Subcutaneous adipose tissue (tissue), 4 donors: ENCODE data around the gene STK35. TPM values are rescaled to one million over a fixed set of nuclear protein-coding genes. Genes with fewer than 3 reads are reported as not detected.

Source experiments
- CTCF ChIP-seq: fragments of 450-650 bp; IDR thresholded peaks from one replicate; pipeline ENCODE4 v1.5.1; 2016; ENCODE audit warnings: low read depth, mild to moderate bottlenecking, control low read depth, antibody characterized with exemption, moderate library complexity
- total RNA-seq, 4 donors: library from RNA; depleted of rRNA; stranded (reverse); fragments of >200 nt; gene quantifications; one replicate each; pipeline ENCODE4 v1.1.0, GENCODE V29; 2016

The STK35 gene
- total RNA-seq, 4 donors from 2014 or later: 8.8 to 28.1 (median 11.1) TPM

- no peak for TF ChIP-seq CTCF
Observed at GRCh38 chr20:2093159-2093781, 8.4 kb upstream of the STK35 start.

DNA sequence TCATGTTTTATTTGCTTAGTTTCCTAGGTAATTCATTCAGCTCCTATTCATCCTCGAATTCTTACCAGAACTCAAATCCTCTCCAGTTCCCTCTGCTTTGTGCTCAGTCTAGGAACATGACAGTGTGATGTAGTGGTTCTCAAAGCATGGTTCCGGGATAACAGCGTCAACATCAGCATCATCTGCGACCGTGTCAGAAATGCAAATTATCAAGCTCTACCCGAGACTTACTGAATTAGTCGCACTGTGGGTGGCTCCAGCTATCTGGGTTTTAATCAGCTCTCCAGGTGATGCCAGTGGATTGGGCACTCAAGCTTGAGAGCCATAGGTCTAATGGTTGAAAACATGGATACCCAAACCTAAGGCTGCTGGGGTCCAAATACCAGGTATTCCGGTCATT, 7.7 kb upstream of the STK35 start:
- no peak for TF ChIP-seq CTCF

- TF ChIP-seq CTCF: no peak
Observed at GRCh38 chr20:2101865-2102584, 398 bp downstream of the STK35 start.

DNA sequence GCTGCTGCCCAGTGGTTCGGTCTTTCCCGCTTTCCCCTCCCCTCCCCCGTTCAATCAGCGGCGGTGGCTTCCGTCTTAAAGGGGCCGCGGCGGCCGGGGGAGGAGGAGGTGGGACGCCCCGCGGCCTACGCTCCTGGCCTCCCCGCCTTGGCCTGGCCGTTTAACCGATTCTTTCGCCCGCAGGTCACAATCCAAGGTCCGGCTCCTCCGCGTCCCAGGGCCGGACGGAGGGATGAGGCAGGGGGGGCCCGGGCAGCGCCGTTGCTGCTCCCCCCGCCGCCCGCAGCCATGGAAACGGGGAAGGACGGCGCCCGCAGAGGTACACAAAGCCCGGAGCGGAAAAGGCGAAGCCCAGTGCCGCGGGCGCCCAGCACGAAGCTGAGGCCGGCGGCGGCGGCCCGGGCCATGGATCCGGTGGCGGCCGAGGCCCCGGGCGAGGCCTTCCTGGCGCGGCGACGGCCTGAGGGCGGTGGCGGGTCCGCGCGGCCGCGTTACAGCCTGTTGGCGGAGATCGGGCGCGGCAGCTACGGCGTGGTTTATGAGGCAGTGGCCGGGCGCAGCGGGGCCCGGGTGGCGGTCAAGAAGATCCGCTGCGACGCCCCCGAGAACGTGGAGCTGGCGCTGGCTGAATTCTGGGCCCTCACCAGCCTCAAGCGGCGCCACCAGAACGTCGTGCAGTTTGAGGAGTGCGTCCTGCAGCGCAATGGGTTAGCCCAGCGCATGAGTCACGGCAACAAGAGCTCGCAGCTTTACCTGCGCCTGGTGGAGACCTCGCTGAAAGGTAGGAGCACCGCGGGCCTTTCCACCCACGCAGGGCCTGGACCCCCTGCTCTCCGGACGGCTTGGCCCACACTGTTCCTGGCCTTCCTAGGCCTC, 1.2 kb downstream of the STK35 start:
- TF ChIP-seq CTCF: no peak

DNA sequence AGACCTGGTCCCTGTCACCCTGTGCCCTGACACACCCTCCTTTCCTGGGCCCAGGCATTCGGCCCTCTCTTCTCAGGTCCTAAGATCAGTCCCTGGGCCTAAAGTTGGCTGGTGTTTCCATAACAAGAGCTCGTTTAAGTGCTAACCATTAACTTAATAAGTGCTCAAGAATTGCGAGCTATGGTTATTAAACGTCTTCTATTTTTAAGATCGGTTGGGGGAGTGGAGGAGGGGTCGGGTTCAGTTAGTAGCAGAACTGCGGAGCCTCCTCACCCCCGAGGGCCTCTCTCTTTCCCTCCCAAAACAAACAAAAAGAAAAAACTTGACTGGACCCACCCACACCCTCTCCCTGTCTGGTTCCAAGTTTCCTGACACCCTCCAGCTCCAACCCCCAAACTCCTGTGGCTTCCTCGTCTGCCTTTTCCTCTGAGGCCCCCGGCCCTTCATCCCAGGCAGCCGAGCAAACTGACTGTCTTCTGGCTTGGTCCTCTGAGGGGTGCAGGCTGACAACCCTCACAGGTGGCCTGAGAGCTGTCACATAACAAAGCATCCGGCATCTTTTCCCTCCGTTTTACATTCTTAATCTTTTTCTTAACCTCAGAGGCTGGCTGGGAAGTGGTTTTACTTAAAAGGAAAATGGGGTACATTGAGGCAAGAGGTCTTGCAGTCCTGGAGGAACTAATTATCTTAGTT, 2.0 kb downstream of the STK35 start:
- TF ChIP-seq CTCF: no peak

DNA sequence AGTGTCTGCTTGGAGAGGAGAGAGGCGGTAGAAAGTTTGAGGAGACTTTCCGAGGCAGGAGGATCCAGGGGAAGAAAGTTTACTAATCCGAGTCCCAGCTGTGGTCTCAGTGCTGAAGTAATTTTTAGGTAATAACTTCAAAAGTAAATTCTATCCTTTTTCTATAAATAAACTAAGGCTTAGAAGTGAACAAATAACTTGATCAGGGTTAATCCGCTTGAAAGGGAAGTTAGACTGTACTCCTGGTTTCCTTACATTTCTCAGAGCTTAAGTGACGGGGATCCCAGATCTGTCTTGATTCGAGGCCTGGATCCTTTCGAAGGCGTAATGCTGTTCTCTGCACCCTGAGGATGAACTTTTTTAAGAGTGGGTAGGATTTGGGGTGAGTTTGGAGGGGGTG, 2.6 kb downstream of the STK35 start:
- no peak for TF ChIP-seq CTCF
